Keratinocyte (primary cell): Measurements from ENCODE around the gene ADAMTS2. TPM values are rescaled to one million over a fixed set of nuclear protein-coding genes. Genes with fewer than 3 reads are reported as not detected.

ENCODE experiments used
- DNase-seq: peaks from one replicate; pipeline ENCODE4 v3.0.0-alpha.2; 2011; ENCODE audit warnings: low read depth, missing footprints, low spot score
- FAIRE-seq: peaks from 2 replicates; lab custom pipeline; 2011; peaks lifted over from hg19 to GRCh38; lab: Jason Lieb, UNC
- H2AFZ ChIP-seq: 2 replicates; pipeline ENCODE4 v1.6.0; 2012; ENCODE audit warnings: low read length, control low read depth, inconsistent platforms; ENCODE audit not compliant: control insufficient read depth
- H3K27ac ChIP-seq: 2 replicates; pipeline ENCODE4 v1.5.1; 2011; ENCODE audit warnings: low read length; ENCODE audit not compliant: control insufficient read depth, insufficient read depth
- H3K27me3 ChIP-seq: 3 replicates; pipeline ENCODE4 v1.6.0; 2011; ENCODE audit warnings: low read length; ENCODE audit not compliant: control insufficient read depth, insufficient read depth; ENCODE audit errors: extremely low read depth
- H3K36me3 ChIP-seq, 2 experiments: 2 replicates in 1 of 2; 3 replicates in 1 of 2; pipeline ENCODE4 v1.5.1; 2011; ENCODE audit warnings: low read length in 2 of 2, mild to moderate bottlenecking in 1 of 2; ENCODE audit not compliant: control insufficient read depth in 2 of 2, insufficient read depth in 2 of 2; ENCODE audit errors: extremely low read depth in 1 of 2
- H3K4me1 ChIP-seq: 3 replicates; pipeline ENCODE4 v1.5.1; 2011; ENCODE audit warnings: low read length; ENCODE audit not compliant: control insufficient read depth, insufficient read depth; ENCODE audit errors: extremely low read depth
- H3K4me2 ChIP-seq: 3 replicates; pipeline ENCODE4 v1.6.0; 2011; ENCODE audit warnings: low read depth, low read length; ENCODE audit not compliant: control insufficient read depth, insufficient read depth; ENCODE audit errors: extremely low read depth
- H3K4me3 ChIP-seq, 3 experiments: fragments of 200-600 bp in 1 of 3; sonication (generic) in 1 of 3; 2 replicates in 2 of 3; 3 replicates in 1 of 3; pipeline ENCODE4 v1.5.1; 2011 to 2016; ENCODE audit warnings: low read length in 3 of 3, mild to moderate bottlenecking in 3 of 3, control low read depth in 2 of 3, inconsistent platforms in 1 of 3, low read depth in 1 of 3, mixed read lengths in 1 of 3, mixed run types in 1 of 3, moderate library complexity in 1 of 3; ENCODE audit not compliant: control insufficient read depth in 2 of 3, insufficient read depth in 2 of 3; ENCODE audit errors: extremely low read depth in 1 of 3
- H3K79me2 ChIP-seq: 2 replicates; pipeline ENCODE4 v1.6.0; 2012; ENCODE audit warnings: low read length; ENCODE audit not compliant: control insufficient read depth, insufficient read depth
- H3K9ac ChIP-seq: 3 replicates; pipeline ENCODE4 v1.6.0; 2011; ENCODE audit warnings: low read length; ENCODE audit not compliant: control insufficient read depth, insufficient read depth; ENCODE audit errors: extremely low read depth
- H3K9me1 ChIP-seq: 3 replicates; pipeline ENCODE4 v1.6.0; 2011; ENCODE audit warnings: low read length; ENCODE audit not compliant: control insufficient read depth, insufficient read depth; ENCODE audit errors: extremely low read depth
- H3K9me3 ChIP-seq: 2 replicates; pipeline ENCODE4 v1.5.1; 2012; ENCODE audit warnings: low read depth, low read length; ENCODE audit not compliant: control insufficient read depth
- H4K20me1 ChIP-seq: 3 replicates; pipeline ENCODE4 v1.6.0; 2011; ENCODE audit warnings: low read length; ENCODE audit not compliant: control insufficient read depth, insufficient read depth; ENCODE audit errors: extremely low read depth
- EZH2 ChIP-seq: IDR thresholded peaks from one replicate; pipeline ENCODE4 v1.6.1; 2012; ENCODE audit warnings: inconsistent platforms, mild to moderate bottlenecking, low read length, moderate library complexity
- dilution Hi-C: fragments of 300-500 bp; cut with MboI; formaldehyde crosslinking; loops from one replicate; pipeline ENCODE4 v1.7.0; 2020; ENCODE audit warnings: low sequenced_read_pairs; ENCODE audit not compliant: extremely low pct_ligation_motif_present
- polyA plus RNA-seq, 5 experiments: library from polyadenylated mRNA; depleted of rRNA in 3 of 5; stranded (reverse) in 3 of 5; stranded (forward) in 1 of 5; unstranded in 1 of 5; fragments of >200 nt; gene quantifications; 1 replicate in 1 of 5; 2 replicates in 3 of 5; 3 replicates in 1 of 5; pipeline versions ENCODE4 v1.2.1 to v1.2.3, GENCODE V29; 2011 to 2012; ENCODE audit warnings: missing spikeins in 2 of 5, low read depth in 1 of 5, low replicate concordance in 1 of 5
- TF ChIP-seq, protein P1 (sequence below), 3 experiments: IDR thresholded peaks in 1 of 3; conservative IDR thresholded peaks in 1 of 3; optimal IDR thresholded peaks in 1 of 3; 2 replicates in 2 of 3; 3 replicates in 1 of 3; pipeline versions ENCODE3 to v1.5.1; 2011; ENCODE audit warnings: low read length in 3 of 3, mild to moderate bottlenecking in 3 of 3, moderate library complexity in 2 of 3, control low read depth in 1 of 3, inconsistent platforms in 1 of 3; ENCODE audit not compliant: insufficient read depth in 2 of 3; ENCODE audit errors: extremely low read depth in 1 of 3

The ADAMTS2 gene
- polyA plus RNA-seq, 1 donor (not counting 4 experiments of a cell fraction or from before 2014, with no cell fraction given) = not detected

DNA sequence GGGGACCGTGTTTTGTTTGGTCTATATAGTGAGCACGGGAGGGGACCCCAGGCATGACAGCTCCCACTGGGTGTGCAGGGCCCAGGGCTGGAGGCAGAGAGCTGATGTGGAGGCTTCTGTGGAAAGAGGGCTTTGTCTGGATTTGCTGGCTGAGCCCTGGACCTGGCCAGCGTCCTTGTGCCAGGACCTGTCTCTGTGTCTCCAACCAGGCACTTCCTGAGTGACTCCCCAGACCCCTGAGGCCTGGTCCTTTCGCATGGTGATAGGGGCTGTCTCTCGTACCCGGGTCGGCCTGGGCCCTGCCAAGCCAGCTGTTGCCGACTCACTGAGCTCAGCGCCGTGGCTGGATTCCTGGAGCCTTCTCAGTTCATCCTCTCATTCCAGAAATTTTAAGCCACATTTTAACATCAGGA, 77.6 kb downstream of the ADAMTS2 start:
- no peak for TF ChIP-seq EZH2
- TF ChIP-seq, protein P1, sequence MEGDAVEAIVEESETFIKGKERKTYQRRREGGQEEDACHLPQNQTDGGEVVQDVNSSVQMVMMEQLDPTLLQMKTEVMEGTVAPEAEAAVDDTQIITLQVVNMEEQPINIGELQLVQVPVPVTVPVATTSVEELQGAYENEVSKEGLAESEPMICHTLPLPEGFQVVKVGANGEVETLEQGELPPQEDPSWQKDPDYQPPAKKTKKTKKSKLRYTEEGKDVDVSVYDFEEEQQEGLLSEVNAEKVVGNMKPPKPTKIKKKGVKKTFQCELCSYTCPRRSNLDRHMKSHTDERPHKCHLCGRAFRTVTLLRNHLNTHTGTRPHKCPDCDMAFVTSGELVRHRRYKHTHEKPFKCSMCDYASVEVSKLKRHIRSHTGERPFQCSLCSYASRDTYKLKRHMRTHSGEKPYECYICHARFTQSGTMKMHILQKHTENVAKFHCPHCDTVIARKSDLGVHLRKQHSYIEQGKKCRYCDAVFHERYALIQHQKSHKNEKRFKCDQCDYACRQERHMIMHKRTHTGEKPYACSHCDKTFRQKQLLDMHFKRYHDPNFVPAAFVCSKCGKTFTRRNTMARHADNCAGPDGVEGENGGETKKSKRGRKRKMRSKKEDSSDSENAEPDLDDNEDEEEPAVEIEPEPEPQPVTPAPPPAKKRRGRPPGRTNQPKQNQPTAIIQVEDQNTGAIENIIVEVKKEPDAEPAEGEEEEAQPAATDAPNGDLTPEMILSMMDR (optimal IDR thresholded peaks at IDR 0.05 in 1 of 3, IDR thresholded peaks at IDR 0.05 in 1 of 3, conservative IDR thresholded peaks at IDR 0.05 in 1 of 3; ENCODE audit: extremely low read depth in 1 of 3, insufficient read depth in 2 of 3, low read length in 3 of 3) = no peak
- Histone ChIP-seq H3K4me2 (no peak overlapping the region), H2AFZ (no peak overlapping the region), H3K9ac (no peak overlapping the region), H4K20me1 (no peaks in the 10 kb centered on the region), H3K4me3 (no peak overlapping the region), H3K36me3 (no peaks in the 10 kb centered on the region), H3K9me1 (no peaks in the 10 kb centered on the region), H3K27me3 (no peaks in the 10 kb centered on the region), H3K79me2 (no peaks in the 10 kb centered on the region), H3K27ac (no peak overlapping the region), H3K9me3 (peaks cover 15% of the 10 kb centered on the region), H3K4me1 (no peaks in the 10 kb centered on the region)
- DNase-seq (no peak), FAIRE-seq (no peak)
- dilution Hi-C loops = no loop called here

DNA sequence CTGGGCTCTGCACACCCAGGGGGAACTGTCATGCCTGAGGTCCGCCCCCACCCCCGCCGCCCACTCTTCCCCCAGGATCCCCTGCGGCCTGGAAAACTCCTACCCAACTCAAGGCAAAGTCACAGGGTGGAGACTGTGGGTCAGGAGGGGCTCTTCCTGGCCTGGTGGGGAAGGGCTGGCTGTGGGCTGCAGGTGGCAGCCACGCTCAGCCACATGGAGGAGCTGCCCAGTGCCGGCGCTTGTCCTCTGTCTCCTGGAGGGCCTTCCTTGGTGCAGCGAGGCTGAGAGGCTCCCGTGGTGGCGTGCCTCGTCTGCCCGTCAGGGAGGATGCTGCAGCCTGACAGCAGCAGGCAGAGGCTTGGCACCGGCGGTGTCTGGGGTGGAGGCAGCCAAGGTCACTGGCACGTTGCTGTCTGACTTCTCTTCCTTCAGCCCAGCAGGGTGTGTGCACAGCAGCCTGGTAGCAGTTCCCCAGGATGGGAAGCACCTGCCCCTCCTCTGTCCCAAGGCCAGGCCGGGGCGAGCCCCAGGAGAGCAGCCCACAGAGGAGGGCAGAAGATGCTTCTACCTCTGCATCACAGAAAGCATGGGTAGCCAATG, 78.1 kb downstream of the ADAMTS2 start:
- no peaks in the 10 kb centered on the region for H3K36me3 ChIP-seq
- H3K4me1 ChIP-seq = no peaks in the 10 kb centered on the region
- H3K27ac ChIP-seq = no peak overlapping the region
- peaks cover 18% of the 10 kb centered on the region for H3K9me3 ChIP-seq
- DNase-seq (no peak), FAIRE-seq (no peak)
- no peak overlapping the region for H2AFZ ChIP-seq
- H3K9me1 ChIP-seq = no peaks in the 10 kb centered on the region
- H3K4me3 ChIP-seq = no peak overlapping the region
- dilution Hi-C loops = no loop called here
- H3K27me3 ChIP-seq = no peaks in the 10 kb centered on the region
- H3K79me2 ChIP-seq = no peaks in the 10 kb centered on the region
- no peak overlapping the region for H3K9ac ChIP-seq
- no peak overlapping the region for H3K4me2 ChIP-seq
- no peak for TF ChIP-seq EZH2
- TF ChIP-seq, protein P1 (optimal IDR thresholded peaks at IDR 0.05 in 1 of 3, IDR thresholded peaks at IDR 0.05 in 1 of 3, conservative IDR thresholded peaks at IDR 0.05 in 1 of 3; ENCODE audit: extremely low read depth in 1 of 3, insufficient read depth in 2 of 3, low read length in 3 of 3) = no peak
- H4K20me1 ChIP-seq = no peaks in the 10 kb centered on the region
